ENCODE results near the gene SERPINB5.

Gene SERPINB5

GRCh38 chr18:63433334-63433866 is 43.4 kb upstream of the SERPINB5 start:
- H3K9ac ChIP-seq = no peak overlapping the region
- no peaks in the 10 kb centered on the region for H4K20me1 ChIP-seq (ENCODE audit: insufficient read depth)
- no peaks in the 10 kb centered on the region for H3K79me2 ChIP-seq (ENCODE audit: insufficient read depth, low read depth)
- no peak for TF ChIP-seq CTCF (conservative IDR thresholded peaks at IDR 0.05; ENCODE audit: low read depth, low read length)
- no peaks in the 10 kb centered on the region for H3K4me1 ChIP-seq (ENCODE audit: low read depth, poor library complexity, severe bottlenecking)
- no peaks in the 10 kb centered on the region for H3K36me3 ChIP-seq (ENCODE audit: insufficient read depth)
- H3K27me3 ChIP-seq (ENCODE audit: insufficient read depth, low read depth) = no peaks in the 10 kb centered on the region
- no peak overlapping the region for H3K4me2 ChIP-seq
- no peak overlapping the region for H3K4me3 ChIP-seq (IDR thresholded peaks at IDR 0.05; ENCODE audit: insufficient read depth, low read depth, low read length)
- no peak overlapping the region for H2AFZ ChIP-seq (ENCODE audit: low read depth)
- no peak overlapping the region for H3K27ac ChIP-seq

DNA sequence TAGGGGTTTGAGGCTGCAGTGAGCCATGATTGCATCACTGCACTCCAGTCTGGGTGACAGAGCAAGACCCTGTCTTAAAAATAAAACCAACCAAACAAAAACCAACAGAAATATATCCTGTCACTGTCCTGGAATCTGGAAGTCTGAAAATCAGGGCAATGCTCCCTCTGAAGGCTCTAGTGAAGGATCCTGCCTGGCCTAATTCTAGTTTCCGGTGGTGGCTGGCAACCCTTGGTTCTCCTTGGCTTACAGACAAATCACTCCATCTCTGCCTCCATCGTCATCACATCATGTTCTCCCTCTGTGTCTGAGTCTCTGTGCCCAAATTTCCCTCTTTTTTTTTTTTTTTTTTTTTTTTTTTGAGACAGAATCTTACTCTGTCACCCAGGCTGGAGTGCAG is 38.6 kb upstream of the SERPINB5 start:
- H2AFZ ChIP-seq (ENCODE audit: low read depth) = no peak overlapping the region
- H3K27ac ChIP-seq = no peak overlapping the region
- H3K27me3 ChIP-seq (ENCODE audit: insufficient read depth, low read depth) = no peaks in the 10 kb centered on the region
- H3K4me2 ChIP-seq = no peak overlapping the region
- H3K36me3 ChIP-seq (ENCODE audit: insufficient read depth) = no peaks in the 10 kb centered on the region
- no peak overlapping the region for H3K9ac ChIP-seq
- H3K4me3 ChIP-seq (IDR thresholded peaks at IDR 0.05; ENCODE audit: insufficient read depth, low read depth, low read length) = no peak overlapping the region
- TF ChIP-seq CTCF (conservative IDR thresholded peaks at IDR 0.05; ENCODE audit: low read depth, low read length) = no peak
- no peaks in the 10 kb centered on the region for H3K79me2 ChIP-seq (ENCODE audit: insufficient read depth, low read depth)
- H4K20me1 ChIP-seq (ENCODE audit: insufficient read depth) = no peaks in the 10 kb centered on the region
- H3K4me1 ChIP-seq (ENCODE audit: low read depth, poor library complexity, severe bottlenecking) = no peaks in the 10 kb centered on the region

DNA sequence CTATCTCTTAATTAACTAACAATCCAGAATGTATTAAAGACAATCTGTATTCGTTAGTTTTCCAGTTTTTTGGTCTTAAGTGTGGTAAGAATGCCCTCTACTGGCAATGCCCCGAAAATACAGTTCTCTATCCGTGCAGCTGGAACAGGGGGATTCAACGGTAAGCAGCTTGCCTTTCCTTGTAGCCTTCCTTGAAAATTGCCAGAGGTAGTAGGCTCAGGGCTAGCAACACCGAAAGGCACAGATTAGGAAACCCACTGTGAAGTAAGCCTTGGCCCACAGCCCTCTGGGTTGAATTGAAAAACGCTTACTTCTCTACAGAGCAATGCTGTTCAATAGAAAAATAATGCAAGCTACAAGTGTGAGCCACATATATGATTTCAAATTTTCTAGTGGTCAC is 37.4 kb upstream of the SERPINB5 start:
- H4K20me1 ChIP-seq (ENCODE audit: insufficient read depth) = no peaks in the 10 kb centered on the region
- no peak overlapping the region for H3K4me2 ChIP-seq
- no peaks in the 10 kb centered on the region for H3K4me1 ChIP-seq (ENCODE audit: low read depth, poor library complexity, severe bottlenecking)
- H3K9ac ChIP-seq = no peak overlapping the region
- H3K27me3 ChIP-seq (ENCODE audit: insufficient read depth, low read depth) = no peaks in the 10 kb centered on the region
- no peaks in the 10 kb centered on the region for H3K79me2 ChIP-seq (ENCODE audit: insufficient read depth, low read depth)
- no peak overlapping the region for H3K27ac ChIP-seq
- H2AFZ ChIP-seq (ENCODE audit: low read depth) = peak overlapping the region; percentile 35; the same call in 1 of the 2 replicates
- no peaks in the 10 kb centered on the region for H3K36me3 ChIP-seq (ENCODE audit: insufficient read depth)
- no peak overlapping the region for H3K4me3 ChIP-seq (IDR thresholded peaks at IDR 0.05; ENCODE audit: insufficient read depth, low read depth, low read length)
- TF ChIP-seq CTCF (conservative IDR thresholded peaks at IDR 0.05; ENCODE audit: low read depth, low read length) = peak; percentile 98

DNA sequence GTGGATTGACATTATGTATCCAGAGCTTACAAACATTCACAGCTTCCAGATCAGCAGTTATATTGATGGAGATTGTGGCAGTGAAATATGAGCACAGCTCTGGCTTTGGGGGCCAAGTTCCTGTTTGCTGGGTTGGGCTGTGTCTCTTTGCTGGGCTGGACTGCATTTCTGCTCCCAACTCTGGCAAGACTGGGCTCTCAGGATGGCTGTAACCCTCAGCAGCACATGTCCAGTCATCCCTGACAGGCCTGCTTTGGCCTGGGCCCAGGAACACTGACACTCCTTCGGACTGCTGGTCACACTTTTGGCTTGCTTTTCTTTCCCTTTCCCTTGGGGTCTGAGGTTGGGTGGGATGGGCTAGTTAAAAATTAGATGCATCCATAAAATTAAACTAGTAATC is 36.5 kb upstream of the SERPINB5 start:
- H2AFZ ChIP-seq (ENCODE audit: low read depth) = no peak overlapping the region
- no peaks in the 10 kb centered on the region for H3K79me2 ChIP-seq (ENCODE audit: insufficient read depth, low read depth)
- no peaks in the 10 kb centered on the region for H3K27me3 ChIP-seq (ENCODE audit: insufficient read depth, low read depth)
- H3K9ac ChIP-seq = no peak overlapping the region
- H3K4me2 ChIP-seq = no peak overlapping the region
- no peaks in the 10 kb centered on the region for H3K36me3 ChIP-seq (ENCODE audit: insufficient read depth)
- no peak for TF ChIP-seq CTCF (conservative IDR thresholded peaks at IDR 0.05; ENCODE audit: low read depth, low read length)
- H3K27ac ChIP-seq = no peak overlapping the region
- H4K20me1 ChIP-seq (ENCODE audit: insufficient read depth) = no peaks in the 10 kb centered on the region
- no peaks in the 10 kb centered on the region for H3K4me1 ChIP-seq (ENCODE audit: low read depth, poor library complexity, severe bottlenecking)
- no peak overlapping the region for H3K4me3 ChIP-seq (IDR thresholded peaks at IDR 0.05; ENCODE audit: insufficient read depth, low read depth, low read length)
